HepG2 (cell line): ENCODE measurements around the gene RAB17. TPM values are rescaled to one million over a fixed set of nuclear protein-coding genes. Genes with fewer than 3 reads are reported as not detected.

Experiments used
- ELF4 ChIP-seq: sonication (generic); formaldehyde crosslinking; IDR thresholded peaks from 2 replicates; pipeline ENCODE4 v1.5.0; 2020; ENCODE audit warnings: missing genetic modification reagents, mild to moderate bottlenecking, moderate library complexity, borderline replicate concordance
- FIP1L1 ChIP-seq: fragments of 200-400 bp; formaldehyde crosslinking; IDR thresholded peaks from 2 replicates; pipeline ENCODE4 v1.6.1; 2018; ENCODE audit warnings: low read depth, mild to moderate bottlenecking, low read length, moderate library complexity, borderline replicate concordance; ENCODE audit not compliant: insufficient read depth
- KAT7 ChIP-seq: IDR thresholded peaks from 2 replicates; pipeline ENCODE4 v1.6.1; 2018; ENCODE audit warnings: borderline replicate concordance, missing compliant biosample characterization
- MEIS1 ChIP-seq: sonication (generic); formaldehyde crosslinking; IDR thresholded peaks from 2 replicates; pipeline ENCODE4 v1.9.0; 2021; ENCODE audit warnings: mild to moderate bottlenecking, missing genetic modification reagents, moderate library complexity, borderline replicate concordance
- NR2C2 ChIP-seq: sonication (generic); formaldehyde crosslinking; IDR thresholded peaks from 2 replicates; pipeline ENCODE4 v1.4.0; 2020; ENCODE audit warnings: missing genetic modification reagents, mild to moderate bottlenecking, moderate library complexity, borderline replicate concordance
- PHF20 ChIP-seq: sonication (generic); formaldehyde crosslinking; IDR thresholded peaks from 2 replicates; pipeline ENCODE4 v1.5.0; 2020; ENCODE audit warnings: mild to moderate bottlenecking, missing genetic modification reagents
- RARG ChIP-seq: sonication (generic); formaldehyde crosslinking; IDR thresholded peaks from 2 replicates; pipeline ENCODE4 v1.4.0; 2020; ENCODE audit warnings: low read depth, mild to moderate bottlenecking, missing genetic modification reagents
- SKI ChIP-seq: fragments of 450-650 bp; IDR thresholded peaks from one replicate; pipeline ENCODE4 v1.6.1; 2018; ENCODE audit warnings: mild to moderate bottlenecking; ENCODE audit not compliant: partially characterized antibody
- WIZ ChIP-seq: sonication (generic); formaldehyde crosslinking; IDR thresholded peaks from 2 replicates; pipeline ENCODE4 v1.5.1; 2020; ENCODE audit warnings: mild to moderate bottlenecking, missing genetic modification reagents
- ZFP62 ChIP-seq: sonication (generic); formaldehyde crosslinking; IDR thresholded peaks from 2 replicates; pipeline ENCODE4 v1.4.0; 2020; ENCODE audit warnings: missing genetic modification reagents
- ZMYM2 ChIP-seq: sonication (generic); formaldehyde crosslinking; IDR thresholded peaks from 2 replicates; pipeline ENCODE4 v1.8.0; 2022; ENCODE audit warnings: mild to moderate bottlenecking, missing genetic modification reagents
- ZNF101 ChIP-seq: sonication (generic); formaldehyde crosslinking; IDR thresholded peaks from 2 replicates; pipeline ENCODE4 v1.4.0; 2020; ENCODE audit warnings: mild to moderate bottlenecking, low read depth, missing genetic modification reagents, borderline replicate concordance
- ZNF230 ChIP-seq: sonication (generic); formaldehyde crosslinking; IDR thresholded peaks from 2 replicates; pipeline ENCODE4 v1.4.0; 2020; ENCODE audit warnings: mild to moderate bottlenecking, missing genetic modification reagents
- ZNF615 ChIP-seq: sonication (generic); formaldehyde crosslinking; IDR thresholded peaks from 2 replicates; pipeline ENCODE4 v1.5.0; 2020; ENCODE audit warnings: mild to moderate bottlenecking, missing genetic modification reagents, borderline replicate concordance
- ZNF878 ChIP-seq: sonication (generic); formaldehyde crosslinking; IDR thresholded peaks from 2 replicates; pipeline ENCODE4 v1.8.1; 2023; ENCODE audit warnings: mild to moderate bottlenecking, missing genetic modification reagents, moderate library complexity
- polyA plus RNA-seq, 8 experiments: library from polyadenylated mRNA; depleted of rRNA in 3 of 8; stranded (reverse) in 7 of 8; unstranded in 1 of 8; fragments of >200 nt; fragmentation: Illumina TruSeq in 4 of 8; extraction: Trizol in 4 of 8; gene quantifications; 2 replicates each; pipeline versions ENCODE4 v1.2.1 to v1.2.3, GENCODE V29; 2011 to 2016; ENCODE audit warnings: low read depth in 4 of 8, missing spikeins in 1 of 8, mixed read lengths in 1 of 8; ENCODE audit not compliant: insufficient read depth in 1 of 8
- total RNA-seq, 5 experiments: library from RNA; depleted of rRNA; stranded (reverse); fragments of >200 nt; fragmentation: Illumina TruSeq; extraction: Trizol; gene quantifications; 2 replicates each; pipeline ENCODE4 v1.2.3, GENCODE V29; 2016; ENCODE audit warnings: low read depth in 1 of 5
- TF ChIP-seq, protein P1 (sequence below): sonication (generic); formaldehyde crosslinking; IDR thresholded peaks from 2 replicates; pipeline ENCODE4 v1.5.0; 2020; ENCODE audit warnings: missing genetic modification reagents
- TF ChIP-seq, protein P2 (sequence below): sonication (generic); formaldehyde crosslinking; IDR thresholded peaks from 2 replicates; pipeline ENCODE4 v1.8.1; 2023; ENCODE audit warnings: missing genetic modification reagents, inconsistent platforms, borderline replicate concordance
- TF ChIP-seq, protein P3 (sequence below): sonication (generic); formaldehyde crosslinking; IDR thresholded peaks from 2 replicates; pipeline ENCODE4 v1.8.0; 2022; ENCODE audit warnings: mild to moderate bottlenecking, missing genetic modification reagents, moderate library complexity
- TF ChIP-seq, protein P4 (sequence below): sonication (generic); formaldehyde crosslinking; IDR thresholded peaks from 2 replicates; pipeline ENCODE4 v1.9.0; 2022; ENCODE audit warnings: missing genetic modification reagents, mild to moderate bottlenecking, borderline replicate concordance
- TF ChIP-seq, protein P5 (sequence below): sonication (generic); formaldehyde crosslinking; IDR thresholded peaks from 2 replicates; pipeline ENCODE4 v1.5.1; 2020; ENCODE audit warnings: mild to moderate bottlenecking, missing genetic modification reagents, moderate library complexity

Gene RAB17
- total and polyA plus RNA-seq, 2 of the 13 experiments (the other 11 are each of a cell fraction or from before 2014, with no cell fraction given), result 68.0 to 124 TPM

DNA sequence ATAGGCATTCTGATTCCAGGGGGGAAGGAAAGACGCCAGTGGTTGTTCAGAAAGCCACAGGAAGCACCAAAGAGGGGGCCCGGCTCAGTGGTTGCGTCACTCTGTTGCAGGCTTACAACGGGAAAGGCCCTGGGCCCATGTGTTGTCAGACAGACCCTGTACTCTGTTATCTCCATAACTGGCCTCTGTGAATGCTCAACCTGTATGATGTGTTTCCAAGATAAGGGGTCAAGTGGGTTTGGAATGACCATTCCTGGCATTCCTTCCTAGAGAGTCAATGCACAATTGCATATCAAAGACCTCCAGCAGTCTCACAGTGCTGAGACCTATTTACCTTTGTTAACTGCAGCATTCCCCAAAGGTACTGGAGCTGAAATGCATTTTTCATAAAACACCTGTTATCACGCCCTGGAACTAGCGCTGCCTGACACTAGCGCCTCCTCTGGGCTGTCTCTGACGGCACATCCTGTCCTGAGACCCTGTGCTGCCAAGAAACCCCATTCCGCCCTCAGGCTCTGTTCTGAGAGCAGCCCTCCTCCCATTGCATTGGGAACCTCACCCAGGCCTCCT is 23.7 kb upstream of the RAB17 start (continued):
- TF ChIP-seq KAT7 (CRISPR knock-in tag) (peak; percentile 73; the same call in 1 of the 2 replicates), PHF20 (CRISPR knock-in tag) (0 out of 2 replicates have a peak, but pooled peaks have one; percentile 34), FIP1L1 (no peak), SKI (peak; percentile 98), ZNF878 (CRISPR knock-in tag) (peak; percentile 87; the same call in 1 of the 2 replicates), ZNF615 (CRISPR knock-in tag) (no peak), NR2C2 (CRISPR knock-in tag) (peak; percentile 92), ZMYM2 (CRISPR knock-in tag) (peak; percentile 47; the same call in 1 of the 2 replicates), ZNF230 (no peak), WIZ (CRISPR knock-in tag) (peak; percentile 67; the same call in 1 of the 2 replicates), MEIS1 (CRISPR knock-in tag) (peak; percentile 68; the same call in 1 of the 2 replicates), ZNF101 (CRISPR knock-in tag) (no peak), RARG (CRISPR knock-in tag) (no peak), ELF4 (CRISPR knock-in tag) (peak; percentile 92), ZFP62 (CRISPR knock-in tag) (no peak)
- TF ChIP-seq, protein P1, sequence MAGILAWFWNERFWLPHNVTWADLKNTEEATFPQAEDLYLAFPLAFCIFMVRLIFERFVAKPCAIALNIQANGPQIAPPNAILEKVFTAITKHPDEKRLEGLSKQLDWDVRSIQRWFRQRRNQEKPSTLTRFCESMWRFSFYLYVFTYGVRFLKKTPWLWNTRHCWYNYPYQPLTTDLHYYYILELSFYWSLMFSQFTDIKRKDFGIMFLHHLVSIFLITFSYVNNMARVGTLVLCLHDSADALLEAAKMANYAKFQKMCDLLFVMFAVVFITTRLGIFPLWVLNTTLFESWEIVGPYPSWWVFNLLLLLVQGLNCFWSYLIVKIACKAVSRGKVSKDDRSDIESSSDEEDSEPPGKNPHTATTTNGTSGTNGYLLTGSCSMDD (CRISPR knock-in tag), result no peak
- TF ChIP-seq, protein P2, sequence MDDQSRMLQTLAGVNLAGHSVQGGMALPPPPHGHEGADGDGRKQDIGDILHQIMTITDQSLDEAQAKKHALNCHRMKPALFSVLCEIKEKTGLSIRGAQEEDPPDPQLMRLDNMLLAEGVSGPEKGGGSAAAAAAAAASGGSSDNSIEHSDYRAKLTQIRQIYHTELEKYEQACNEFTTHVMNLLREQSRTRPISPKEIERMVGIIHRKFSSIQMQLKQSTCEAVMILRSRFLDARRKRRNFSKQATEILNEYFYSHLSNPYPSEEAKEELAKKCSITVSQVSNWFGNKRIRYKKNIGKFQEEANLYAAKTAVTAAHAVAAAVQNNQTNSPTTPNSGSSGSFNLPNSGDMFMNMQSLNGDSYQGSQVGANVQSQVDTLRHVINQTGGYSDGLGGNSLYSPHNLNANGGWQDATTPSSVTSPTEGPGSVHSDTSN (CRISPR knock-in tag), result no peak
- TF ChIP-seq, protein P3, sequence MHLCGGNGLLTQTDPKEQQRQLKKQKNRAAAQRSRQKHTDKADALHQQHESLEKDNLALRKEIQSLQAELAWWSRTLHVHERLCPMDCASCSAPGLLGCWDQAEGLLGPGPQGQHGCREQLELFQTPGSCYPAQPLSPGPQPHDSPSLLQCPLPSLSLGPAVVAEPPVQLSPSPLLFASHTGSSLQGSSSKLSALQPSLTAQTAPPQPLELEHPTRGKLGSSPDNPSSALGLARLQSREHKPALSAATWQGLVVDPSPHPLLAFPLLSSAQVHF (CRISPR knock-in tag), result no peak
- TF ChIP-seq, protein P4, sequence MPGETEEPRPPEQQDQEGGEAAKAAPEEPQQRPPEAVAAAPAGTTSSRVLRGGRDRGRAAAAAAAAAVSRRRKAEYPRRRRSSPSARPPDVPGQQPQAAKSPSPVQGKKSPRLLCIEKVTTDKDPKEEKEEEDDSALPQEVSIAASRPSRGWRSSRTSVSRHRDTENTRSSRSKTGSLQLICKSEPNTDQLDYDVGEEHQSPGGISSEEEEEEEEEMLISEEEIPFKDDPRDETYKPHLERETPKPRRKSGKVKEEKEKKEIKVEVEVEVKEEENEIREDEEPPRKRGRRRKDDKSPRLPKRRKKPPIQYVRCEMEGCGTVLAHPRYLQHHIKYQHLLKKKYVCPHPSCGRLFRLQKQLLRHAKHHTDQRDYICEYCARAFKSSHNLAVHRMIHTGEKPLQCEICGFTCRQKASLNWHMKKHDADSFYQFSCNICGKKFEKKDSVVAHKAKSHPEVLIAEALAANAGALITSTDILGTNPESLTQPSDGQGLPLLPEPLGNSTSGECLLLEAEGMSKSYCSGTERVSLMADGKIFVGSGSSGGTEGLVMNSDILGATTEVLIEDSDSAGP (CRISPR knock-in tag), result peak; percentile 58; the same call in 1 of the 2 replicates
- TF ChIP-seq, protein P5, sequence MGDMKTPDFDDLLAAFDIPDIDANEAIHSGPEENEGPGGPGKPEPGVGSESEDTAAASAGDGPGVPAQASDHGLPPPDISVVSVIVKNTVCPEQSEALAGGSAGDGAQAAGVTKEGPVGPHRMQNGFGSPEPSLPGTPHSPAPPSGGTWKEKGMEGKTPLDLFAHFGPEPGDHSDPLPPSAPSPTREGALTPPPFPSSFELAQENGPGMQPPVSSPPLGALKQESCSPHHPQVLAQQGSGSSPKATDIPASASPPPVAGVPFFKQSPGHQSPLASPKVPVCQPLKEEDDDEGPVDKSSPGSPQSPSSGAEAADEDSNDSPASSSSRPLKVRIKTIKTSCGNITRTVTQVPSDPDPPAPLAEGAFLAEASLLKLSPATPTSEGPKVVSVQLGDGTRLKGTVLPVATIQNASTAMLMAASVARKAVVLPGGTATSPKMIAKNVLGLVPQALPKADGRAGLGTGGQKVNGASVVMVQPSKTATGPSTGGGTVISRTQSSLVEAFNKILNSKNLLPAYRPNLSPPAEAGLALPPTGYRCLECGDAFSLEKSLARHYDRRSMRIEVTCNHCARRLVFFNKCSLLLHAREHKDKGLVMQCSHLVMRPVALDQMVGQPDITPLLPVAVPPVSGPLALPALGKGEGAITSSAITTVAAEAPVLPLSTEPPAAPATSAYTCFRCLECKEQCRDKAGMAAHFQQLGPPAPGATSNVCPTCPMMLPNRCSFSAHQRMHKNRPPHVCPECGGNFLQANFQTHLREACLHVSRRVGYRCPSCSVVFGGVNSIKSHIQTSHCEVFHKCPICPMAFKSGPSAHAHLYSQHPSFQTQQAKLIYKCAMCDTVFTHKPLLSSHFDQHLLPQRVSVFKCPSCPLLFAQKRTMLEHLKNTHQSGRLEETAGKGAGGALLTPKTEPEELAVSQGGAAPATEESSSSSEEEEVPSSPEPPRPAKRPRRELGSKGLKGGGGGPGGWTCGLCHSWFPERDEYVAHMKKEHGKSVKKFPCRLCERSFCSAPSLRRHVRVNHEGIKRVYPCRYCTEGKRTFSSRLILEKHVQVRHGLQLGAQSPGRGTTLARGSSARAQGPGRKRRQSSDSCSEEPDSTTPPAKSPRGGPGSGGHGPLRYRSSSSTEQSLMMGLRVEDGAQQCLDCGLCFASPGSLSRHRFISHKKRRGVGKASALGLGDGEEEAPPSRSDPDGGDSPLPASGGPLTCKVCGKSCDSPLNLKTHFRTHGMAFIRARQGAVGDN (CRISPR knock-in tag), result peak; percentile 56
